GM21619 (cell line): ENCODE results near the gene WSB1.
A peak's percentile ranks its signal among the peaks of the same experiment; 100 is the strongest.
"Not testable (repeated sequence)": the region's sequence is repeated elsewhere in the genome, so short reads cannot be mapped to it uniquely, and the experiment has no call there.

Experiments used
- ATAC-seq: cut with Tn5 transposase; IDR thresholded peaks from one replicate; pipeline ENCODE4 v1.9.1; 2021; ENCODE audit not compliant: unreplicated experiment

The WSB1 gene

DNA sequence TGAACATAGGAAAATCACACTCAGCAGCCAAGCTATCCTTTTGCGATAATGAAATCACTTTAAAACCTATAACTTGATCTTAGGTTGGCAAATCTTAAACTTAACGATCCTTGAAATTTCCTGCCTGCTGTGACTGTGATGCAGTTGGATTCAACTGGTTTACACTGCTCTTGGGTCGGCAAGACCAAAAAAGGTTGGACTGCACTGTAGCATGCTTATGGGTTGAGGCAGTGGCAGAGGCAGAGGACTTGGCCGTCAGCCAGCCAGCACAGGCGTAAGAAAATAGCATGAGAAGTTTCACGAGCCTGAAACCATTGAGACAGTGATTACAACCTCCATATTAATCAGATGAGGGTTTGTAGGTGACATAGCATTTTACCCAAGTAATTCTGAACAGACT, 21.4 kb downstream of the WSB1 start:
- no peak for ATAC-seq

DNA sequence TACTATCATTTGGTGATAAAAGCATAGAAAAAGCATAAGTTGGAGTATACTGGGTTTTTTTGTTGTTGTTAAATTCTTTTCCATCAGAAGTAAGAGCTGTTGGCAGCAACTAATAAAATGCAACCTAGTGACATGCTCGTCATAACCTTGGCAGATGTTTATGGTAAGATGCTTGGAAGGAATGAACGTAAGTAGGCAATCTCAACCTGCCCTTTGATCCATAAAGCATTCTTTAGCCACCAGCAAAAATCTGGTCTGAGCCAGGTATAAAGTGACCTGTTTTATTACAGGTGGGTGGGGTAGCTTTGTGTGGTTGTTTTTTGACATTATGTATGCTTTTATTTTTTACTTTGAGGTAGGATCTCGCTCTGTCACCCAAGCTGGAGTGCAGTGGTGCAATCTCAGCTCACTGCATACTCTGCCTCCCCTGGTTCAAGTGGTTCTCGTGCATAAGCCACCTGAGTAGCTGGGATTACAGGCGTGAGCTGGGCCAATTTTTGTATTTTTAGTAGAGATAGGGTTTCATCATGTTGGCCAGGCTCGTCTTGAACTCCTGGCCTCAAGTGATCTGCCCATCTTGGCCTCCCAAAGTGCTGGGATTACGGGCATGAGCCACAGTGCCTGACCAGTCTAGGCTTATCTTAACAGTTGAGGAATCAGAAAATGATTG, 22.0 kb downstream of the WSB1 start:
- no peak for ATAC-seq

DNA sequence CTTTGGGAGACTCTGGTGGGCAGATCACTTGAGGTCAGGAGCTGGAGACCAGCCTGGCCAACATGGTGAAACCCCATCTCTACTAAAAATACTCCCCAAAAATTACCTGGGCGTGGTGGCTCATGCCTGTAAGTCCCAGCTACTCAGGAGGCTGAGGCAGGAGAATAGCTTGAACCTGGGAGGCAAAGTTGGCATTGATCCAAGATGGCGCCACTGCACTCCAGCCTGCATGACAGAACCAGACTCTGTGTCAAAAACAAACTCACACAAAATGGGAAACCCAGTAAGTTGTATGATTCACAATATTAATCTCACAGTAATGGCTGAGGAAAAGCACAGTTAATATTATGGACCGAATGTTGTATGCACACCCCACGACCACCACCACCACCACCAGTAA, 24.3 kb downstream of the WSB1 start:
- no peak for ATAC-seq

DNA sequence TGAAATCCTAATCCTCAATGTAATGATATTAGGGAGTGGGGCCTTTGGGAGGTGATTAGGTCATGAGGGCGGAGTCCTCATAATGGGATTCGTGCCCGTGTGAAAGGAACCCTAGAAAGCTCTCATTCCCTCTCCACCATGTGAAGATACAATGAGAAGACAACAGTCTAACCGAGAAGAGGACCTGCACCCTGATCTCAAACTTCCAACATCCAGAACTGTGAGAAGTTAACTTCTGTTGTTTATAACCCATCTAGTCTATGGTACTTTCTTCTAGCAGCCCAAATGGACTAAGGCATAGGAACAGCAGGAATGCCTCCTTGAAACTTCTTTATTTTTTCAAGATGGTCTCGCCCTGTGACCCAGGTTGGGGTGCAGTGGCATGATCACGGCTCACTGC, 24.7 kb downstream of the WSB1 start:
- no peak for ATAC-seq

DNA sequence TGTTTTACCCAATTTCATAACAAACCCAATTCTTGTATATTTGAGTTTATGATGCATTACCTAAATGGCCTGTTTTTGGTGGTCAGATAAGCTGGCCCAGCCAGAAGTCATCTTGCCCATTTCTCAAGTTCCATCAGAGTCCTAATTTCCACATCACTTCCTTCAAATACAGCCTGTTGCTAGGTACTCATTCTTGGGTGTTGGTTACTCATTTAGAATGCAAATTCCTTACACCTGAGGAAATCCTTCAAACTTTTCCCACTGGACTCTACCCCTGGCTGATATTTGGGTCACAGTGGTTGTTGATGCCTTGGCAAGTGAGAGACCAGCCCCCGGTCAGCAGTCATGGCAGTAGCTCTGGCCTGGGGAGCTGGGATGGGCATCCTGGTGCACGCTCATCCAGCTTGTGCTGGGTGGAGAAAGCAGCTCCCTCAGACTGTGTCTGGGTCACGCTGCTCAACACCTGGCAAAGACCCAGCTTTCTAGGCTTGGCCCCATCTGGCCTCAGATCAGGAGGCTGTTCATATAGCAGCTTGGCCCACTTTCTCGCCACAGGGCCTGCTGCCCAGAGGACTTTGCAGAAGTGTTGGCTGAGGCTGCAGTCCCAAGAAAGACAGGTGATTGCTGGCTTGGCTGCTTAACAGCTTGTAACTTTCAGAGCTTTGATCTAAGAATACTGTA, 25.8 kb downstream of the WSB1 start:
- no peak for ATAC-seq

DNA sequence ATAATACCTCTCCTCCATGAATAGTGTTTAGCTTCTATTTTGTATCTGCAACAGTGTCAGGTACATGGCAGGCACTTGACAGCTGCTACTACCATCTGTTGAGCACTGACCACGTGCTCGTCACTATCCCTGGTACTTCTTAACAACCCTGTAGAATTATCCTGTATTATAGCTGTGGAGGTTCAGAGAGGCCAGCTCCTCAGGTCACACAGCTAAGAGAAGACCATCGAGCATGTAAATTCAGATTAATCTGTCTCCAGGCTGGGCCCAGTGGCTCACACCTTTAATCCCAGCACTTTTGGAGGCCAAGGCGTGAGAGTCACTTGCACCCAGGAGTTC, 26.3 kb downstream of the WSB1 start:
- ATAC-seq: no peak

DNA sequence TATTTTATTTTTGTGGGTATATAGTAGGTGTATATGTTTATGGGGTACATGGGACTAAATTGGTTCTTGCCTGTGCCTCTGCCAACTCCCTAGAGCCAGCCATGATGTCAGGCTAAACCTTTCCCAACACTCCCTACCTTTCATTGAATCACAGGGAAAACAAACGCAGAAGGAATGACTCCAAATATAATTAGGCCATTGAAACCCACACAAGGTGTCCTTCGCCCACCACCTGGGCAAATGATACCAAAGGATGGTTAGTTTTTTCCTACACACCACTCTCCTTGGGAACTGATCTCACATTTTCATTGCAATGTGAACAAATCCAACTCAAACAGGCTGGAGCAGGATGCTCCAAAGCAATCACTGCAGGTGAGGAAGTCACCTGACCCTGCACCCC, 27.5 kb downstream of the WSB1 start:
- no peak for ATAC-seq

DNA sequence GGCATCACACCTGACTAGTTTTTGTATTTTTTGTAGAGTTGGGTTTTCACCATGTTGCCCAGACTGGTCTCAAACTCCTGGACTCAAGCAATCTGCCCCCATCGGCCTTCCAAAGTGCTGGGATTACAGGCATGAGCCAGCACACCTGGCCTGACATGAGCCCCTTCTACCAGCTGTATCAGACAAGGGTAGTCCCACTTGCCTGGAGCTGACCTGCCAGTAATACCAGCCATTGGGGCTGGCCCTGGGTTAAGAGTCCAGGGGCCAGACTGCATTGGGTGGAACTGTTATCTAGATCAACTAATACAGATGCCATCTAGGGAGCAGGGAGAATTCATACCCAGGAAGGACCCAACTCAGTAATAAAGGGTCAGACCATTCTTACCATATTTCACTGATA, 28.1 kb downstream of the WSB1 start:
- ATAC-seq: no peak

DNA sequence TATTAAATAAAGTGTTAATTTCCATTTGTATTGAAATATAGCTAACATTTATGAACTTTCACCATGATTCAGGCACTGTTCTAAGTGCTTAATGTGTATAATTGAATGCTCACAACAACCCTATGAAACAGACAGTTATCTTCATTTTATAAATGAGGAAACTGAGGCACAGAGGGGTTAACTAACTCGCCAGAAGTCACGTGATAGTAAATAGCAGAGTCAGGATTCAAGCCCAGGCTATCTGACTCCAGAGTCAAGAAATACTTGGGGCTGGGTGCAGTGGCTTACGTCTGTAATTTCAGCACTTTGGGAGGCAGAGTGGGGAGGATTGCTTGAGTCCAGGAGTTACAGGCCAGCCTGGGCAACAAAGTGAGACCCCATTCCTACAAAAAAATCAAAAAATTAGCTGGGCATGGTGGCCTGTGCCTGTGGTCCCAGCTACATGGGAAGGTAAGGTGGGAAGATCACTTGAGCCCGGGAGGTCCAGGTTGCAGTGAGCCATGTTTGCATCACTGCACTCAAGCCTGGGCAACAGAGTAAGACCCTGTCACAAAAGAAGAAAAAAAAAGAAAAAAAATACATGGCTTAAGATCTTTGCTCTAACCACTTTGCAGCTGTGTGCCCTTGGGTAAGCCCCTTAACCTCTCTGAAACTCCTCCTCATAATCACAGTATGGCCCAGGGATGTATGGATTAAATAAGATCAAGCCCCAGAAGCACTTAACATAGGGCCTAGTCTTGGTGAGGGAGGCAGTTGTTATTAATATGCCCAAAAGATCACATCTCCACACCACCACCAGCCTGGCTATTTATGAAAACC, 29.0 kb downstream of the WSB1 start:
- ATAC-seq: no peak

DNA sequence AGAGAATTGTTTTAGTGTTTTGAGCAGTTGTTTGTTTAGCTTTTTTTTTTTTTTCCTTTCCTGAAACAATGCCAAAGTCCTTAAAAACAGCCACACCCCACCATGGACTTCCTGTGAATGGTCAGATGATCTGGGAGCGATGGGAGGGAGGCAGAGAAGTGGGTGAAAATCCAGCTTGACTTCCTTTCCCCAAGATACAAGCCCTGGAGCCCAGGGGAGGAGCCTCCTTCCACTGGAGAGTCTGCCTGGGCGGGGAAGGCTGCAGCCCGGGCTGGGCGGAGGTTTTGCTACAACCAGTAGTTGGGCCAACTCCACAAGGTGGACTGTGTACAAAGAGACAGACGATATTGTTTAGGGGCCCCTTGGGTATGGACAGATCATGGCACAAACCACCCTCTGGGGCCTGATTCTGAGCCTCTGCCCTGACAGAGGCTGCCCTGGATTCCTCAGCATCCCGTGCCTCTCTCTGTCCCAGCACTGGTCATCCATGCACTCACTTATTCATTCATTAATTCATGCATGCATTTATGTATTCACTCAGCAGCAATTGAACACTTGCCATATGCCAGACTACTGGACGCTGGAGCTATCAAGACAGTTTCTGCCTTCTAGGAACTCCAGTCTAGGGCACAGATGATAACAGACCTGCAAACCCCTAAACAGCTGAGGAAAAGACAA, 29.8 kb downstream of the WSB1 start:
- ATAC-seq: no peak

DNA sequence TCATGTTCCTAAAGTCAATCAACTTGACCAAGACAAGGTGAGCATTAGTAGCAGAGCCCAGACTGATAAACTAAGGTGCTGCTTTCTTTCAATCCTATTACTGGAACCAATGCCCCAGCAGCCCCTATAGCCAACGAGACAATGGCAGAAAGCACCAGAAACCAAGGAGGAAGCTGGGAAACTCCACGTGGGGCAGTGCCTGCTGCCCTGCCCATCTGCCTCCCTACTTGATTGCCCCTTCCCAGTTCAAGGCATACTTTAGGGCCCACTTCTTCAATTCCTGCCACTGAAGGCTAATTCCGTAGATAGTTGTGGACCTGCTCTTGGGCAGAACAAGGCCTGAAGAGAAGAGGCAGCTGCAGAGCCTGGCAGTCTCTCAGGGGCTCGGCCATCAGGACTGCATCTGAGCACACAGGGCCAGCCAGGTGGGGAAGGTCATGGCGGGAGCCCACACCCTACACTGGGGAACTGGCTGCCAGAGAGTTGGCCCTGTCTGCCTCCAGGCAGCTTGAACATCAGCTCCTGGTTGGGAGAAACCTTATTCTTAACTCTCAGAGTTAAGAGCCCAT, 30.9 kb downstream of the WSB1 start:
- ATAC-seq: no peak

DNA sequence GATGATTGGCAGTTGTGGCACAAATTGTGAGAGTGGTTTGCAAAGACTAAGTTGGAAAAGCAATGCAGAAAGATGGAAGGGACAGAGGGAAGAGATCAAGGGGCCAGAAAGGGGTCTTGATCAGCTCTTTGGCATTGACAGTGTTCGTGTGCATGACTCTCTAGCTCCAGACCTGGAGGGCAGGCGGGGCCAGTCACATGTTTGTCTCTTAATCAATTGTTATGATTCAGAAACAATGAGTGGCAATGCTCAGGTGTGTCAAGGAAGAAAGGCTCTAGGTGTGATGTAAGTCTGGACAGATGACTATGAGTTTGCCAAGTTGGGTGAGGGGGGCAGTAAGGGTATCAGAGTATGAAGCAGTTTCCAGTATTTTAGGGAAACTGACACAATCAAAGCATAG, 32.1 kb downstream of the WSB1 start:
- no peak for ATAC-seq

DNA sequence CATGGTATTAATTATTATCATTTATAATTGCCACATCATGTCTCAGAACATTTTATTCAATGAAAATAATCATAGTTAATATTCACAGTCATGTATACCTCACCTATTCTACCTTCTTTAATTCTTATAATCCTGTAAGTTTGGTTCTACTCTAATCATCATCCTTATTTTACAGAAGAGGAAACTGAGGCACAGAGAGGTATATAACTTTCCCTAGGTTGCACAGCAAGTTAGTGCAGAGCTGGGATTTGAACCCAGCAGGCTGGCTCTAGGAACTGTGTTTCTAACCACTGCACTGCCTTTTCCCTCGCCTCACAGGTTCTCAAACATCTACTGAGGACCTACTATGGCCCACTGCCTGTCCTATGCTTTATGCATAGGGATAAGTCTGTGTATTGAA, 32.7 kb downstream of the WSB1 start:
- ATAC-seq: no peak

DNA sequence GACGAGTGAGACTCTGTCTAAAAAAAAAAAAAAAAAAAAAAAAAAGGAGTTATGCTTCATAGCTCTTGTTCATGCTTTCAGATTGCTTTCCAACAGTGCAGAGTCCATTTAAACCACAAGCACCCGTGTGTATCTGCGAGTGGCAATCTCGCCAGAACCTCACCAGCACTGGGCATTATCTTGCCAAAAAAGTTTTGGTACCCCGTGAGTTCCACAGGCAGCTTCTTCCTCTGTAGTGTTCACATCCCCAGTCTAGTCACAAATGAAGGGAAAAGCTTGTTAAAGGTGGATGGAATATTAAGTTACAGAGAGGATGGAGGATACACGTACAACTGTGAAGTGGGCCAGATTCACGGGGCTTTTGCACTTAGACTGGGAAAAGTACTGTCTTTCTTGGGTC, 33.5 kb downstream of the WSB1 start:
- ATAC-seq: no peak

DNA sequence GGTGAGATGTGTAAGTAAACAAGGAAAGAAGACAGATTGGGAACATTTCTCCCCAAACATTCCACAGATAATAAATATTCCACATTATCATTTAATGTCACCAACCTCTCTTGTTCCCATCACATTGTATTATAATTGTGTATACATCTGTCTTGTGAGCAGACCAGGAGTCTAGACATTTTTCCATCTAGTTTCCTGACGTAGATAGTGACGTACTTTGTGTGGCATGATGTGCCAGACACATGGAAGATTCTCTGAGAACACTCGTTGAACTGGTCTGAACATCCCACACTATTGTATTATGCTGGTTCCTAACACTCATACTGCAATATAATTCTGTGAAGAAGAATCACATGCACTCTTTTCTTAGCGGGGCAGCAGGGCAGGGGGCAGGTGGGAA, 34.0 kb downstream of the WSB1 start:
- no peak for ATAC-seq

DNA sequence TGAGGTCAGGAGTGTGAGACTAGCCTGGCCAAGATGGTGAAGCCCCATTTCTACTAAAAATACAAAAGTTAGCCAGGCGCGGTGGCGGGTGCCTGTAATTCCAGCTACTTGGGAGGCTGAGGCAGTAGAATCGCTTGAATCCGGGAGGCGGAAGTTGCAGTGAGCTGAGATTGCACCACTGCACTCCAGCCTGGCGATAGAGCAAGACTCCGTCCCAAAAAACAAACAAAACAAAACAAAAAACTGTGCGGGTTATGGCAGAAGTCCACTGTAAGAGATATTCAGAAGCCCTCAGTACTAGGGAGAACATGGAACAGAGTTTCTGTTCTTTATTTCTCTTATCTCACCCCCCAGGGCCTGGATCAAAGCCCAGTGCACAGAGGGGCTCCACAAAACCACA, 34.8 kb downstream of the WSB1 start:
- ATAC-seq: not testable (repeated sequence)

DNA sequence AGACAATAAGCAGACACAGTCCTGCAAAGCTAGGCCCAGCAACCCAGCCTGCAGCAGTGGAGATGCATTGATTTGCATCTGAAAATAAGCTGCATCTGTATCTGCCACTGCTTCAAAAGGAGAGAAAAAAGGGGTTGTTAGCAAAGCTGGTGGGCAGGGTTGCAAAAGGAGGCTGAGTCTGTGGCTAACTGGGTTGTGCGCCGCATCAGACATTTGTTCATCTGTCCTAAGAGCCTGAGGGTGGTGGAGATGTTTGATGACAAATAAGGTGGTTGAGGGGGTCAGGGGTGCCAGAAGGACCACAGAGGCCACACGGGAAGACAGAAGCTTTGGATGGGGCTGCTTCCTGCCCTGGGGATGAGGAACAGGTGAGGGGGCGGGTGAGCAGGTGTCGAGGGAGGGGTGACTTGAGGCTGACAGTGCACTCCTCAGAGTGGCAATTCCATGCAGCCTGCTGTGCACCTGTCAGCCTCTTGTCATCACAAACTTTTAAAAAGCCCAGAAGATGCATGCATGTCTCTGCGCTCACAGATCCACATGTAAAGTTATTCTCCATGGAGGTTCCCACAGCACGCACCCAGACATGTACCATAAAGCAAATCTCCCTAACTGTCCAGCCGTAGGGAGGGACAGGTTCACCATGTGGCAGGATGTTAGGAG, 35.4 kb downstream of the WSB1 start:
- no peak for ATAC-seq

DNA sequence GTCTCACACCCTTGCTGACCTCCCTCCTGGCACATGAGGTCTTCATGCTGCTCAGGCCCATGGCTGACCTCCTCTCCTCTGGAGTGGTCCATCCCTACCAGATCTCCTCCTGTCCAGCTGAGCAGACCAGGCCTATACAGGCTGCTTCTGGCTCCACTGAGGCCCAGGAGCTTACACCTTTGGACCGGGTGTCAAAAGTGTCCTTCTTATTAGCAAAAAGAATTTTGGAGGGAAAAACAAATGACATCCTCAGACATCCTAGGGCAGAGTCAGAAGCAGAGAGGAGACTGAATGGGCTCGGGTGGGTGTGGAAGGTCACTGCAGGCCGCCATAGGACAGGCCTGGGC, 38.1 kb downstream of the WSB1 start:
- no peak for ATAC-seq

DNA sequence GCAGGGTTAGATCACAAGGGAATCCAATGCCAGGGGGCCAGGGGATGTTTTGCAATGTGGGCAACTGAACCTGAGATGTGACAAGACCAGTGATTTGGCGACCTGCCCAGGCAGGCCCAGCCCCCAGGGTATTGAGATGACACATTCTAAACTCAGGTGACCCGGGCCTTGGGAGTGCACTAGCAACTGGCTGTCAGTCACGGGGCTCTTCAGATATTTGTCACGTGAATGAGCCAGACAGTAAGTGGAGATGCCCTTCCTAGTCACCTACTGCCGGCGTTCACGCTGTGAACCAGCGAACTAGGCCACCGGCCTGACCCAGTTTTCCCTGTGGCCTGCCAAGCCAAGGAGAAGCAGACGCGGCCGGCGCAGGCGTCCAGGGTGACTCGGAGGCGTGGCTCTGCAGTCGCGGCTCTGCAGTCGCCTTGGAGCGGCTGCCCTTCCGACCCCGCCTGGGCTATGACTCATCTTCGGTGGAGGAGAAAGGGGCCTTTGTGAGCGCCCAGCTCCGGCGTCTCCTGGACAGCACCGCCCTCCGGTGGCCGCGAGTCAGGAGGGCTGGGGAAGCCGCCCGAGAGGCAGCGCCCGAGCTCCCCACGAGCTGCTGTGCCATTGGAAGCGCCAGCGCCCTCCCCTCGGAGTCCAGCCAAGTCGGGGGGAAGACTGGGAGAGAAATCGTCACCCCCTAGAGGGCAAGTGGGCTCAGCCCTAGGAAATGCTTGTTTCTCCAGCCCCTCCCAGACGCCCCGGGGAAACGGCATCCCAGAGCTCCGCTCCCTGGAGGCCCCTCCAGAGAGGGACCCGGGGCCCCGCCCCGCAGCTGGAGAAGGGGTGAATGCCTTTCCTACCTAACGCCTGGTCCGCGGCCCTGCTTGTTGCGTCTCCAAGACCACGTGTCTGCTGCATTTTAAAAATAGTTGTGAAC, 38.8 kb downstream of the WSB1 start:
- ATAC-seq: peak; percentile 85

DNA sequence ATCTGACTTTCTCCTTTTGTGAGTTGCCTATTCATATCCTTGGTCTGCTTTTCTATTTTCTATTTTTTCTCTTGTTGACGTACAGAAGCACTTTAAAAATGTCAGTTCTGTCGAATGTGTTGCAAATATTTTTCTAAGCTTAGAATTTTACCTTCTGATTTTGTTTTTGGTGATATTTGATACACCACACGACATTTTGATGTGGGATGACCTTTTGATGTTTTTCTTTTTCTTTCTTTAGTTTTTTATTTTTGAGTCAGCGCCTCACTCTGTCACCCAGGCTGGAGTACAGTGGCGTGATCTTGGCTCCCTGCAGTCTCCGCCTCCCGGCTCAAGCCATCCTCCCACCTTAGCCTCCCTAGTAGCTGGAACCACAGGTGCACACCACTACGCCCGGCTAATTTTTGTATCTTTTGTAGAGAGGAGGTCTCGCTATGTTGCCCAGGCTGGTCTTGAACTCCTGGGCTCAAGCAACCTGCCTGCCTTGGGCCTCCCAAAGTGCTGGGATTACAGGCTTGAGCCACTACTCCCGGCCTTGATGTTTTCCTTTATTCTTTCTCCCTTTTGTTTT, 39.6 kb downstream of the WSB1 start:
- no peak for ATAC-seq
